Endodermal cell (in vitro differentiated cells): ENCODE results near the gene CPT1A. TPM values are rescaled to one million over a fixed set of nuclear protein-coding genes. Genes with fewer than 3 reads are reported as not detected.

Source experiments
- DNase-seq: peaks from one replicate; pipeline ENCODE4 v3.0.0-alpha.2; 2017
- H3K27ac ChIP-seq: 2 replicates; pipeline ENCODE4 v1.5.1; 2013; ENCODE audit warnings: mild to moderate bottlenecking, low read depth, low read length, moderate library complexity
- H3K27me3 ChIP-seq: 2 replicates; pipeline ENCODE4 v1.6.1; 2013; ENCODE audit warnings: mild to moderate bottlenecking, low read length, moderate library complexity; ENCODE audit not compliant: insufficient read depth, control insufficient read depth, poor library complexity, severe bottlenecking
- H3K36me3 ChIP-seq: 2 replicates; pipeline ENCODE4 v1.7.0; 2013; ENCODE audit warnings: mild to moderate bottlenecking, low read length, moderate library complexity; ENCODE audit not compliant: control insufficient read depth, insufficient read depth
- H3K4me1 ChIP-seq: one replicate; pipeline ENCODE4 v1.7.0; 2013; ENCODE audit warnings: low read length; ENCODE audit not compliant: control insufficient read depth, insufficient read depth
- H3K4me3 ChIP-seq: 2 replicates; pipeline ENCODE4 v1.5.1; 2013; ENCODE audit warnings: mild to moderate bottlenecking, low read length, moderate library complexity
- H3K9ac ChIP-seq: 2 replicates; pipeline ENCODE4 v1.6.1; 2013; ENCODE audit warnings: mild to moderate bottlenecking, low read length, moderate library complexity; ENCODE audit not compliant: poor library complexity, severe bottlenecking; ENCODE audit errors: extremely low read depth
- H3K9me3 ChIP-seq: 2 replicates; pipeline ENCODE4 v1.6.1; 2013; ENCODE audit warnings: mild to moderate bottlenecking, low read length, moderate library complexity; ENCODE audit not compliant: control insufficient read depth
- H3K27ac Mint-ChIP-seq: 2 replicates; pipeline ENCODE4 v1.8.0; 2020; ENCODE audit warnings: mixed read lengths
- H3K27me3 Mint-ChIP-seq: 2 replicates; pipeline ENCODE4 v1.8.0; 2021; ENCODE audit warnings: mild to moderate bottlenecking, mixed read lengths; ENCODE audit not compliant: insufficient read depth
- H3K36me3 Mint-ChIP-seq: 2 replicates; pipeline ENCODE4 v1.8.0; 2020; ENCODE audit warnings: low read depth, mixed read lengths
- H3K4me1 Mint-ChIP-seq: 2 replicates; pipeline ENCODE4 v1.8.0; 2020; ENCODE audit warnings: mixed read lengths
- H3K4me3 Mint-ChIP-seq: 2 replicates; pipeline ENCODE4 v1.8.0; 2020; ENCODE audit warnings: mild to moderate bottlenecking, moderate library complexity, mixed read lengths
- H3K9me3 Mint-ChIP-seq: 2 replicates; pipeline ENCODE4 v1.8.0; 2020; ENCODE audit warnings: mild to moderate bottlenecking, mixed read lengths
- CTCF ChIP-seq: fragments of 200-600 bp; sonication (generic); conservative IDR thresholded peaks from 2 replicates; pipeline ENCODE4 v1.5.0; 2021; ENCODE audit warnings: antibody characterized with exemption, mild to moderate bottlenecking
- WGBS, 2 experiments: methylation state at CpG; one replicate each; pipeline versions ENCODE4 v1.1.5 to v1.1.7; 2013; ENCODE audit warnings: missing lambda C conversion rate in 2 of 2, mixed read lengths in 1 of 2; ENCODE audit not compliant: insufficient coverage in 1 of 2, insufficient read length in 1 of 2; 5-methylcytosine and 5-hydroxymethylcytosine counted together
- total RNA-seq, 2 donors: library from RNA; stranded (reverse); fragmentation: NEBNext Ultra II Directional in 1 of 2; extraction: Animal tissue kit (Norgen Biotek cat#: 25700) in 1 of 2; gene quantifications; 2 replicates in 1 of 2; 3 replicates in 1 of 2; pipeline ENCODE4 v1.2.1, GENCODE V29; 2021

CPT1A gene
- total RNA-seq, 2 donors from 2014 or later, result 3.3 to 7.3 TPM

DNA sequence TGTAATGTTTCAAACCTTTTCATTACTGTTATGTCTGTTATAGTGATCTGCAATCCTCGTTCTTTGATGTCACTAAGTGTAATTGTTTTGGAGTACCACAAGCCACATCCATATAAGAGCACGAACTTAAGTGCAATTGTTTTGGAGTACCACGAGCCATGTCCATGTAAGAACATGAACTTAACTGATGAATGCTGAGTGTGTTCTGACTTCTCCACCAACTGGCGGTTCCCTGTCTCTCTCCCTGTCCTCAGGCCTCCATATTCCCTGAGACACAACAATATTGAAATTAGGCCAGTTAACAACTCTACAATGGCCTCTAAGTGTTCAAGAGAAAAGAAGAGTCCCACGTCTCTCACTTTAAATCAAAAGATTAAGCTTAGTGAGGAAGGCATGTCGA is 113.9 kb downstream of the CPT1A start:
- Mint-ChIP-seq H3K27ac (no peak overlapping the region), H3K36me3 (peaks cover 7% of the 10 kb centered on the region), H3K27me3 (no peaks in the 10 kb centered on the region), H3K4me3 (no peak overlapping the region), H3K9me3 (no peaks in the 10 kb centered on the region), H3K4me1 (peaks cover 10% of the 10 kb centered on the region)
- no peak overlapping the region for H3K9ac ChIP-seq
- no peak overlapping the region for H3K27ac ChIP-seq
- TF ChIP-seq CTCF, result peak; percentile 38
- H3K27me3 ChIP-seq, result no peaks in the 10 kb centered on the region
- no peaks in the 10 kb centered on the region for H3K36me3 ChIP-seq
- no peak overlapping the region for H3K4me3 ChIP-seq
- WGBS, 2 experiments, result 80 to 92% methylated on average over 5 to 6 of the region's 6 CpGs
- no peaks in the 10 kb centered on the region for H3K4me1 ChIP-seq
- DNase-seq, result no peak
- no peaks in the 10 kb centered on the region for H3K9me3 ChIP-seq

- WGBS, 2 experiments, result 96 to 100% methylated on average over 1 to 4 of the region's 4 CpGs
- no peaks in the 10 kb centered on the region for H3K27me3 ChIP-seq
- no peak overlapping the region for H3K9ac ChIP-seq
Observed at GRCh38 chr11:68724293-68724692, 117.4 kb downstream of the CPT1A start.

GRCh38 chr11:68722143-68722542 is 119.6 kb downstream of the CPT1A start:
- no peak overlapping the region for H3K27ac ChIP-seq
- Mint-ChIP-seq H3K27me3 (no peaks in the 10 kb centered on the region), H3K4me3 (no peak overlapping the region), H3K9me3 (peaks cover 12% of the 10 kb centered on the region), H3K4me1 (peaks cover 5% of the 10 kb centered on the region), H3K27ac (no peak overlapping the region), H3K36me3 (peaks cover 18% of the 10 kb centered on the region)
- peaks cover 13% of the 10 kb centered on the region for H3K9me3 ChIP-seq
- H3K36me3 ChIP-seq, result no peaks in the 10 kb centered on the region
- TF ChIP-seq CTCF, result no peak
- no peaks in the 10 kb centered on the region for H3K4me1 ChIP-seq
- H3K4me3 ChIP-seq, result no peak overlapping the region
- no peak for DNase-seq
- 100% methylated on average over 1 of the region's 1 CpG; no CpG with 5 or more reads in 1 of the 2 experiments for WGBS, 2 experiments
- H3K27me3 ChIP-seq, result no peaks in the 10 kb centered on the region
- no peak overlapping the region for H3K9ac ChIP-seq

More at GRCh38 chr11:68724293-68724692, 117.4 kb downstream of the CPT1A start:
- H3K4me1 ChIP-seq, result no peaks in the 10 kb centered on the region
- no peaks in the 10 kb centered on the region for H3K36me3 ChIP-seq
- TF ChIP-seq CTCF, result no peak
- Mint-ChIP-seq H3K4me1 (peaks cover 10% of the 10 kb centered on the region), H3K36me3 (peaks cover 14% of the 10 kb centered on the region), H3K9me3 (peaks cover 12% of the 10 kb centered on the region), H3K4me3 (no peak overlapping the region), H3K27me3 (no peaks in the 10 kb centered on the region), H3K27ac (no peak overlapping the region)
- no peak for DNase-seq
- H3K27ac ChIP-seq, result no peak overlapping the region
- no peak overlapping the region for H3K4me3 ChIP-seq
- peaks cover 12% of the 10 kb centered on the region for H3K9me3 ChIP-seq
